Keratinocyte (primary cell): ENCODE data around the gene ABCA12. TPM values are rescaled to one million over a fixed set of nuclear protein-coding genes. Genes with fewer than 3 reads are reported as not detected.

Source experiments
- DNase-seq: peaks from one replicate; pipeline ENCODE4 v3.0.0-alpha.2; 2011; ENCODE audit warnings: low read depth, missing footprints, low spot score
- FAIRE-seq: peaks from 2 replicates; lab custom pipeline; 2011; peaks lifted over from hg19 to GRCh38; lab: Jason Lieb, UNC
- H2AFZ ChIP-seq: 2 replicates; pipeline ENCODE4 v1.6.0; 2012; ENCODE audit warnings: low read length, control low read depth, inconsistent platforms; ENCODE audit not compliant: control insufficient read depth
- H3K27ac ChIP-seq: 2 replicates; pipeline ENCODE4 v1.5.1; 2011; ENCODE audit warnings: low read length; ENCODE audit not compliant: control insufficient read depth, insufficient read depth
- H3K27me3 ChIP-seq: 3 replicates; pipeline ENCODE4 v1.6.0; 2011; ENCODE audit warnings: low read length; ENCODE audit not compliant: control insufficient read depth, insufficient read depth; ENCODE audit errors: extremely low read depth
- H3K36me3 ChIP-seq, 2 experiments: 2 replicates in 1 of 2; 3 replicates in 1 of 2; pipeline ENCODE4 v1.5.1; 2011; ENCODE audit warnings: low read length in 2 of 2, mild to moderate bottlenecking in 1 of 2; ENCODE audit not compliant: control insufficient read depth in 2 of 2, insufficient read depth in 2 of 2; ENCODE audit errors: extremely low read depth in 1 of 2
- H3K4me1 ChIP-seq: 3 replicates; pipeline ENCODE4 v1.5.1; 2011; ENCODE audit warnings: low read length; ENCODE audit not compliant: control insufficient read depth, insufficient read depth; ENCODE audit errors: extremely low read depth
- H3K4me2 ChIP-seq: 3 replicates; pipeline ENCODE4 v1.6.0; 2011; ENCODE audit warnings: low read depth, low read length; ENCODE audit not compliant: control insufficient read depth, insufficient read depth; ENCODE audit errors: extremely low read depth
- H3K4me3 ChIP-seq, 3 experiments: fragments of 200-600 bp in 1 of 3; sonication (generic) in 1 of 3; 2 replicates in 2 of 3; 3 replicates in 1 of 3; pipeline ENCODE4 v1.5.1; 2011 to 2016; ENCODE audit warnings: low read length in 3 of 3, mild to moderate bottlenecking in 3 of 3, control low read depth in 2 of 3, inconsistent platforms in 1 of 3, low read depth in 1 of 3, mixed read lengths in 1 of 3, mixed run types in 1 of 3, moderate library complexity in 1 of 3; ENCODE audit not compliant: control insufficient read depth in 2 of 3, insufficient read depth in 2 of 3; ENCODE audit errors: extremely low read depth in 1 of 3
- H3K79me2 ChIP-seq: 2 replicates; pipeline ENCODE4 v1.6.0; 2012; ENCODE audit warnings: low read length; ENCODE audit not compliant: control insufficient read depth, insufficient read depth
- H3K9ac ChIP-seq: 3 replicates; pipeline ENCODE4 v1.6.0; 2011; ENCODE audit warnings: low read length; ENCODE audit not compliant: control insufficient read depth, insufficient read depth; ENCODE audit errors: extremely low read depth
- H3K9me1 ChIP-seq: 3 replicates; pipeline ENCODE4 v1.6.0; 2011; ENCODE audit warnings: low read length; ENCODE audit not compliant: control insufficient read depth, insufficient read depth; ENCODE audit errors: extremely low read depth
- H3K9me3 ChIP-seq: 2 replicates; pipeline ENCODE4 v1.5.1; 2012; ENCODE audit warnings: low read depth, low read length; ENCODE audit not compliant: control insufficient read depth
- H4K20me1 ChIP-seq: 3 replicates; pipeline ENCODE4 v1.6.0; 2011; ENCODE audit warnings: low read length; ENCODE audit not compliant: control insufficient read depth, insufficient read depth; ENCODE audit errors: extremely low read depth
- EZH2 ChIP-seq: IDR thresholded peaks from one replicate; pipeline ENCODE4 v1.6.1; 2012; ENCODE audit warnings: inconsistent platforms, mild to moderate bottlenecking, low read length, moderate library complexity
- dilution Hi-C: fragments of 300-500 bp; cut with MboI; formaldehyde crosslinking; loops from one replicate; pipeline ENCODE4 v1.7.0; 2020; ENCODE audit warnings: low sequenced_read_pairs; ENCODE audit not compliant: extremely low pct_ligation_motif_present
- polyA plus RNA-seq, 5 experiments: library from polyadenylated mRNA; depleted of rRNA in 3 of 5; stranded (reverse) in 3 of 5; stranded (forward) in 1 of 5; unstranded in 1 of 5; fragments of >200 nt; gene quantifications; 1 replicate in 1 of 5; 2 replicates in 3 of 5; 3 replicates in 1 of 5; pipeline versions ENCODE4 v1.2.1 to v1.2.3, GENCODE V29; 2011 to 2012; ENCODE audit warnings: missing spikeins in 2 of 5, low read depth in 1 of 5, low replicate concordance in 1 of 5
- TF ChIP-seq, protein P1 (sequence below), 3 experiments: IDR thresholded peaks in 1 of 3; conservative IDR thresholded peaks in 1 of 3; optimal IDR thresholded peaks in 1 of 3; 2 replicates in 2 of 3; 3 replicates in 1 of 3; pipeline versions ENCODE3 to v1.5.1; 2011; ENCODE audit warnings: low read length in 3 of 3, mild to moderate bottlenecking in 3 of 3, moderate library complexity in 2 of 3, control low read depth in 1 of 3, inconsistent platforms in 1 of 3; ENCODE audit not compliant: insufficient read depth in 2 of 3; ENCODE audit errors: extremely low read depth in 1 of 3

The ABCA12 gene
- polyA plus RNA-seq, 1 donor (not counting 4 experiments of a cell fraction or from before 2014, with no cell fraction given), result 10.9 TPM

DNA sequence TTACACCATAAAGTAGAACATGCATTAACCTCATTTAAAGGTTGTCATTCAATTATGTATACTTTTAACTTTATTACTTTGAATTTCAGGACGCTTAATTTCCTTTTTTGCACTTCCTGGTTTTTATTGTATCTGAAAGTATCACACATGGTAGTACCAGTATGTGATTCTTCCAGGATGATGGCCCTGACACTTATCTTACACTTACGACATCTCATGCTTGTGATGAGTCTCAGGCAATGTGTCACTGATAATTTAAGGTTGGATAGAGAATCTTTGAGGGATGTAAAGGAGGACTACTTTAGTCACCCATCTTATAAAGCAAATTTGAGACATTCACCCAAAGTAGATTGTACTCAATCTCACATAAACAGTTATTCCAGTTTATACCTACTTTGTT lies 74.9 kb downstream of the ABCA12 start:
- no peaks in the 10 kb centered on the region for H3K9me1 ChIP-seq
- DNase-seq (no peak), FAIRE-seq (no peak)
- dilution Hi-C loops, result no loop called here
- H2AFZ ChIP-seq, result no peak overlapping the region
- no peak overlapping the region for H3K27ac ChIP-seq
- H3K9me3 ChIP-seq, result no peaks in the 10 kb centered on the region
- no peaks in the 10 kb centered on the region for H3K4me1 ChIP-seq
- peaks cover 0 to 3% of the 10 kb centered on the region in 2 experiments for H3K36me3 ChIP-seq
- H3K79me2 ChIP-seq, result no peaks in the 10 kb centered on the region
- H4K20me1 ChIP-seq, result no peaks in the 10 kb centered on the region
- no peak overlapping the region for H3K4me3 ChIP-seq
- H3K27me3 ChIP-seq, result no peaks in the 10 kb centered on the region
- H3K4me2 ChIP-seq, result no peak overlapping the region
- TF ChIP-seq EZH2, result no peak
- TF ChIP-seq, protein P1, sequence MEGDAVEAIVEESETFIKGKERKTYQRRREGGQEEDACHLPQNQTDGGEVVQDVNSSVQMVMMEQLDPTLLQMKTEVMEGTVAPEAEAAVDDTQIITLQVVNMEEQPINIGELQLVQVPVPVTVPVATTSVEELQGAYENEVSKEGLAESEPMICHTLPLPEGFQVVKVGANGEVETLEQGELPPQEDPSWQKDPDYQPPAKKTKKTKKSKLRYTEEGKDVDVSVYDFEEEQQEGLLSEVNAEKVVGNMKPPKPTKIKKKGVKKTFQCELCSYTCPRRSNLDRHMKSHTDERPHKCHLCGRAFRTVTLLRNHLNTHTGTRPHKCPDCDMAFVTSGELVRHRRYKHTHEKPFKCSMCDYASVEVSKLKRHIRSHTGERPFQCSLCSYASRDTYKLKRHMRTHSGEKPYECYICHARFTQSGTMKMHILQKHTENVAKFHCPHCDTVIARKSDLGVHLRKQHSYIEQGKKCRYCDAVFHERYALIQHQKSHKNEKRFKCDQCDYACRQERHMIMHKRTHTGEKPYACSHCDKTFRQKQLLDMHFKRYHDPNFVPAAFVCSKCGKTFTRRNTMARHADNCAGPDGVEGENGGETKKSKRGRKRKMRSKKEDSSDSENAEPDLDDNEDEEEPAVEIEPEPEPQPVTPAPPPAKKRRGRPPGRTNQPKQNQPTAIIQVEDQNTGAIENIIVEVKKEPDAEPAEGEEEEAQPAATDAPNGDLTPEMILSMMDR (optimal IDR thresholded peaks at IDR 0.05 in 1 of 3, IDR thresholded peaks at IDR 0.05 in 1 of 3, conservative IDR thresholded peaks at IDR 0.05 in 1 of 3; ENCODE audit: extremely low read depth in 1 of 3, insufficient read depth in 2 of 3, low read length in 3 of 3), result no peak
- no peak overlapping the region for H3K9ac ChIP-seq

DNA sequence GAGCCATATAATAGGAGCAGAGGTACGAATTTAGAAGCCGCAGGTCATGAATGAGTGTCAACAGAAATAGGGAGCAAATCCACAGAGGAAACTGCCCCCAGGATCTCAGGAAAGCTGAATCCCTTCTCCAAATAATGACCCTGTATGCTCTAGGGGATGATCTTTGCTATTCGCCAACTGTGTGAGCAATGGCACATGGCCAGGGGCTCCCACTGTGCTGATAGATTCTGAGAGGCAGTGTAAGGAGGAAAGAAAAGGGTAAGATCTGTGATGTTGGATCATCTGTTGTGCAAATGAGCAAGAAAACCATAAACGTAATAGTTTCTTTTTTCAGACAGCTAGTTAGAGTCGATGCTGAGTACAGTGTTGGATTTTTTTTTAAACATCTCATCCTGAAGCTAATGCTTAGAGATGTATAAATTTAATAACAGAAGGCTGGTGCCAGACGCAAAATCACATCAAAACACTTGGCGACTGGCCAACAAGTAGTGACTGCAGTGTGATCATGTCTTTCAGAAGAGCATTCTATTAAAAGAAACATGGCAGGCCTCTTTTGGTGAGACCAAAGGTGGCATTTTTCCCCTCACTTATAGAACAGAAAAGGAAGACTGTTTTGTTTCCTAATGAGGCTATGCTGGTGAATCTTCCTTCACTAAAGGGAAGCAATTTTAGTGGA lies 77.4 kb downstream of the ABCA12 start:
- DNase-seq (no peak), FAIRE-seq (no peak)
- Histone ChIP-seq H3K9me1 (no peaks in the 10 kb centered on the region), H3K9ac (no peak overlapping the region), H3K79me2 (no peaks in the 10 kb centered on the region), H2AFZ (no peak overlapping the region), H3K36me3 (peaks cover 0 to 3% of the 10 kb centered on the region in 2 experiments), H3K9me3 (no peaks in the 10 kb centered on the region), H3K4me2 (no peak overlapping the region), H3K4me1 (no peaks in the 10 kb centered on the region), H4K20me1 (no peaks in the 10 kb centered on the region), H3K27ac (no peak overlapping the region), H3K4me3 (no peak overlapping the region), H3K27me3 (no peaks in the 10 kb centered on the region)
- no peak for TF ChIP-seq EZH2
- TF ChIP-seq, protein P1 (optimal IDR thresholded peaks at IDR 0.05 in 1 of 3, IDR thresholded peaks at IDR 0.05 in 1 of 3, conservative IDR thresholded peaks at IDR 0.05 in 1 of 3; ENCODE audit: extremely low read depth in 1 of 3, insufficient read depth in 2 of 3, low read length in 3 of 3), result no peak
- dilution Hi-C loops, result no loop called here
